Keratinocyte (primary cell): ENCODE measurements around the gene DEDD2.

Experiments used
- EZH2 ChIP-seq: IDR thresholded peaks from one replicate; pipeline ENCODE4 v1.6.1; 2012; ENCODE audit warnings: inconsistent platforms, mild to moderate bottlenecking, low read length, moderate library complexity
- TF ChIP-seq, protein P1 (sequence below), 3 experiments: IDR thresholded peaks in 1 of 3; conservative IDR thresholded peaks in 1 of 3; optimal IDR thresholded peaks in 1 of 3; 2 replicates in 2 of 3; 3 replicates in 1 of 3; pipeline versions ENCODE3 to v1.5.1; 2011; ENCODE audit warnings: low read length in 3 of 3, mild to moderate bottlenecking in 3 of 3, moderate library complexity in 2 of 3, control low read depth in 1 of 3, inconsistent platforms in 1 of 3; ENCODE audit not compliant: insufficient read depth in 2 of 3; ENCODE audit errors: extremely low read depth in 1 of 3

DNA sequence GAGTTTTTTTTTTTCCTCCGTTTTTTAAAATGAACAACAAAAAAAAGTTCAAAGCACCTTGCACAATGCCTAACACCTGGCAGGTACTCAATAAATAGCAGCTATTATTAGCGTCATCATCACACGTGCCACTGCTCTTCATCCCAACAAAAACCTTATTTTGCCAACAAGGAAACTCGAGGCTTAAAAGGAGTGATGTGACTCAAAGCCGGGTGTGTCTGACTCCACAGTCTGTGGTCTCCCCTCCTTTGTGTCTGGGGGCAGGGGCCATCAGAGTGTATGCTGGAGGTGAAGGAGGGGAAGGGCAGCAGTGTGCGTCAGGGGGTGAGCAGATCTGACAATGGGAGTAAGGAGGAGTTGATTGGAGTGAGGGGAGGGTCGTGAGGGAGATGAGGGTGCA, 51.2 kb downstream of the DEDD2 start:
- TF ChIP-seq EZH2 = no peak
- TF ChIP-seq, protein P1, sequence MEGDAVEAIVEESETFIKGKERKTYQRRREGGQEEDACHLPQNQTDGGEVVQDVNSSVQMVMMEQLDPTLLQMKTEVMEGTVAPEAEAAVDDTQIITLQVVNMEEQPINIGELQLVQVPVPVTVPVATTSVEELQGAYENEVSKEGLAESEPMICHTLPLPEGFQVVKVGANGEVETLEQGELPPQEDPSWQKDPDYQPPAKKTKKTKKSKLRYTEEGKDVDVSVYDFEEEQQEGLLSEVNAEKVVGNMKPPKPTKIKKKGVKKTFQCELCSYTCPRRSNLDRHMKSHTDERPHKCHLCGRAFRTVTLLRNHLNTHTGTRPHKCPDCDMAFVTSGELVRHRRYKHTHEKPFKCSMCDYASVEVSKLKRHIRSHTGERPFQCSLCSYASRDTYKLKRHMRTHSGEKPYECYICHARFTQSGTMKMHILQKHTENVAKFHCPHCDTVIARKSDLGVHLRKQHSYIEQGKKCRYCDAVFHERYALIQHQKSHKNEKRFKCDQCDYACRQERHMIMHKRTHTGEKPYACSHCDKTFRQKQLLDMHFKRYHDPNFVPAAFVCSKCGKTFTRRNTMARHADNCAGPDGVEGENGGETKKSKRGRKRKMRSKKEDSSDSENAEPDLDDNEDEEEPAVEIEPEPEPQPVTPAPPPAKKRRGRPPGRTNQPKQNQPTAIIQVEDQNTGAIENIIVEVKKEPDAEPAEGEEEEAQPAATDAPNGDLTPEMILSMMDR (optimal IDR thresholded peaks at IDR 0.05 in 1 of 3, IDR thresholded peaks at IDR 0.05 in 1 of 3, conservative IDR thresholded peaks at IDR 0.05 in 1 of 3; ENCODE audit: extremely low read depth in 1 of 3, insufficient read depth in 2 of 3, low read length in 3 of 3) = no peak
